Stimulated activated CD8-positive, alpha-beta memory T cell treated with anti-CD3 and anti-CD28 coated beads, Interleukin-15, amount 100 ng/mL, for 1 hour (primary cell): Measurements from ENCODE around the gene TGFBI.

ENCODE experiments used
- DNase-seq: peaks from one replicate; pipeline ENCODE4 v3.0.0-alpha.2; 2020; ENCODE audit warnings: low read depth

The TGFBI gene

DNA sequence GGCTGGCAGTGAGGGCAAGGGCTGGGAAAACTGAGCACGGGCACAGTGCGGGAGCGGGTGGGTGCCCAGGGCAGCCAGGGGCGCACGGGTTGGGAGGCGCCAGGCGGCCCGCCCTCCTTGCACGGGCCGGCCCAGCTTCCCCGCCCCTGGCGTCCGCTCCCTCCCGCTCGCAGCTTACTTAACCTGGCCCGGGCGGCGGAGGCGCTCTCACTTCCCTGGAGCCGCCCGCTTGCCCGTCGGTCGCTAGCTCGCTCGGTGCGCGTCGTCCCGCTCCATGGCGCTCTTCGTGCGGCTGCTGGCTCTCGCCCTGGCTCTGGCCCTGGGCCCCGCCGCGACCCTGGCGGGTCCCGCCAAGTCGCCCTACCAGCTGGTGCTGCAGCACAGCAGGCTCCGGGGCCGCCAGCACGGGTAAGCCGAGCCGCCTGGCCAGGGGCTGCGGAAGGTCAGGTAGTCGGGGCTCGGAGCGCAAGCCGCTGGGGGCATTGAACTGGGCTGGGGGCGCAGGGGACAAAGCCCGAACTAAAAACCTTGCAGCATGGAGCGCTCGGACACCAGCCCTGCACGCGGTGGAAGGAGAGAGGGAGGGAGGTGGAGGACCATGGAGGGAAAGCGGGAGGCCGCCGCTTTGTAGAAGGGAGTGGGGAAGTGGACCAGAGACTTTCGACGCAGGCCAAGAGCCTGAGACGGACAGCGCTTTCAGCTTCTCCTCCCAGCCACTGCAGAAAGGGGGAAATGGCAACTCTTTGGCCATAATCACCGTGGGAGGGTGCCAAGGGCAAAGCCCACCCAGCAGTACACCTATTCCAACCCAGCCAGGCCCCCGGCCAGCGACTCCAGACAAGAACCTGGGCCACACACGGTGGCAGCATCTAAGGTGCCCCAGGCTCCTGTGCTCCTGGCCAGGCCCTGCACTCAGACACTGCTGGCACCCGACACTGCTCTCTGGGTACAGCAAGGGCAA, at the start of gene TGFBI:
TSS of gene TGFBI (plus strand) at position 207 of the 961 bp plus-strand sequence. CDS start at position 275, 68 bp downstream.
- no peak for DNase-seq

DNA sequence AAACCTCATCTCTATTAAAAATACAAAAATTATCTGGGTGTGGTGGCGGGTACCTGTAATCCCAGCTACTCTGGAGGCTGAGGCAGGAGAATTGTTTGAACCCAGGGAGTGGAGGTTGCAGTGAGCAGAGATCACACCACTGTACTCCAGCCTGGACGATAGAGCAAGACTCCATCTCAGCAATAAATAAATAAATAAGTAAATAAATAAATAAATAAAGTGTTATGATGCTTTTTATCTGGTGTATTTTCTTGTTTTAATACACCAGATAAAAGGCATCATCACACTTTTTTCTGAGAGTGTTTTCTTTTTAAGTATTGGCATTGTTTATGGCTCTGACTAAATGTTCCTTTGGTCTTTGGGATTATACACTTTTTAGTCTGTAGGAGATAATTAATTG, 49.8 kb upstream of the TGFBI start:
- no peak for DNase-seq

DNA sequence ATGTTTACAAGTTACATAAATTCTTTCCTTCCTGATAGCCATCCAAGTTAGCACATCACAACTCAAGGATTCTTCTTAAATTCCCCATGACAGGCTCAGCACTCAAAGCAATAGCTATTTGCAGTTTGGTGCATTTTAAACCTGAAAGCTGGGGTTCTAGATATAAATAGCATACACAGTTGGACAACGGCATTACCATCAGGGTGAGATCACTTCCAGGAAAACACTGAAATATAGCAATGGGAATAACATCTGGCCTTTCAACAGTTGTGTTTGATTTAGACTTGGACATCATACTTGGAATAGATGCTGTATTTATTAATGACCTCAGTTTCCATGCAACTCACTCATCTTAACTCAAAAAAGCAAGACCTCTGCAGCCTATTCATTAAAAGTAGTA, 49.3 kb upstream of the TGFBI start:
- DNase-seq = no peak

DNA sequence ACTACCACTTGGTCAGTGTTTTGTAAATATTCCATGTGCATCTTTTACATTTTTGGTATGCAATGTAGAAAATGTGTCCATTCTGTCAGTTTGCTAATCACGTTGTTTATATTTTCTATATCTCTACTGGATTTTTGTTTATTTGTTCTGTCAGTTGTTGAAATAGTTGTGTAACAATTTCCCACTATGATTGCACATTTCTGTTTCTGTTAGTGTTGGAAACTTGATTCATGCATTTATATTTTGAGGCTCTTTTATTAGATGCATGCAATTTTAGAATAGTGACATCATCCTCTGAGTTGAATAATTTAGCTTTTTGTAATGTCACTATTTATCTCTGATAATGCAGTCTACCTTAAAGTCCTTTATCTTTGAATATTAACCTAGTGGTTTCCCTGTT, 48.2 kb upstream of the TGFBI start:
- no peak for DNase-seq

DNA sequence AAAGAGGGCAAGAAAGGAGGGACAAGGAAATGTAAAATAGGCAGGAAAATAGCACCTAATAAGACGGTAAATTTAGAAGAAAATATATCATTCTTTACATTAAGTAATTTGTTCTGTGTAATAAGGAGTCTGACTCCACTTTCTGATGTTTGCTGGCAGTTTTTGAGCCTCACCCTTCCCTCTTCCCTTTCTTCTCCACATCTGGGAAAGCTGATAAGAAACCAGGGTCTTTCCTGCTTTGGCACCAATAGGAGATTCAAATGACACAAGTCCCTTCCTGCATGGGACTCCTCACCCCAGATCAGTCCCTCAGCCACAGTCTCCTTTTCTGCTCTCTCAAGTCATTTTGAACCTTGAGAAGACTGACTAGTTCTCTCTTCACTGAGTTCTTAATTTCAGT, 42.8 kb upstream of the TGFBI start:
- no peak for DNase-seq

DNA sequence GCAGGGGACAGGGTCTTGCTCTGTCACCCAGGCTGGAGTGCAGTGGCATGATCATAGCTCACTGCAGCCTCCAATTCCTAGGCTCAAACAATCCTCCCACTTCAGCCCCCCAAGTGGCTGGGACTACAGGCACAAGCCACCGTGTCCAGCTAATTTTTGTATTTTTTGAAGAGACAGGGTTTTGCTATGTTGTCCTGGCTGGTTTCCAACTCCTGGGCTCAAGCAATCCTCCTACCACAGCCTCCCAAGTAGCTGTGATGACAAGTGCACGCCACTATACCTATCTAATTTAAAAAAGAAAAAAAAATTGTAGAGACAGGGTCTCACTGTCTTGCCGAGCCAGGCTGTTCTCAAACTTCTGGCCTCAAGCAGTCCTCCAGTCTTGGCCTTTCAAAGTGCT, 42.4 kb upstream of the TGFBI start:
- no peak for DNase-seq

DNA sequence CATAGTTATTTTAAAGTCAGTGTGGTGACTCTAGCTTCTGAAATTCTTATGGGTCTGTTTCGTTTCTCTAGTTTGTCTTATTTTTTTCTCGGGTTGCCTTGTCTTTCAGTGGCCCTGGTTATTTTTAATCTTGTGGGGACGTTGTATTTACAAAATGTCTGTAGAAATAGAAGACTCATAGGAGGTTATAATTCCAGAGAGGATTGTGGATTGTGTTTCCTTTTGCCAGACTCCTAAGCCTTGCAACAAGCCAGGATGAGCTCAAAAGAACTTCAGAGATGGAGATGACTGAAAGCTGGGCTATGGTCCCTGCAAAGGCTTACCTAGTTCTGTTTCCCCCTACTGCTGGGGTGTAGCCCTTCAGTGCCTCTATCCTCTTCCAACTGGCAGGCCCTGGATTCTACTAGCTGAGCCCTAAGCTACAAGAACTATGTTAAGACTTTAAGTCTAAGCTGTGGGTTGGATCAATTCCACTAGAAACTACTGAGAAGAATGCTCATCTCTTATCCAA, 41.8 kb upstream of the TGFBI start:
- no peak for DNase-seq

DNA sequence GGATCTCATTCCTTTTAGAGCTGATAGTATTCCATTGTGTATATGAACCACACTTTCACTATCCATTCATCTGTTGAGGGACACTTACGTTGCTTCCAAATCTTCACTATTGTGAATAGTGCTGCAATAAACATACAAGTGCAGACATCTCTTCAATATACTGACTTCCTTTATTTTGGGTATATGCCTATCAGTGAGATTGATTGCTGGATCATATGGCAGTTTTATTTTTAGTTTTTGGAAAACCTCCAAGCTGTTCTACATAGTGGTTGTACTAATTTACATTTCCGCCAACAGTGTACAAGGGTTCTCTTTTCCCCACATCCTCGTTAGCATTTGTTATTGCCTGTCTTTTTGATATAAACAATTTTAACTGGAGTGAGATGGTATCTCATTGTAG, 40.2 kb upstream of the TGFBI start:
- no peak for DNase-seq

DNA sequence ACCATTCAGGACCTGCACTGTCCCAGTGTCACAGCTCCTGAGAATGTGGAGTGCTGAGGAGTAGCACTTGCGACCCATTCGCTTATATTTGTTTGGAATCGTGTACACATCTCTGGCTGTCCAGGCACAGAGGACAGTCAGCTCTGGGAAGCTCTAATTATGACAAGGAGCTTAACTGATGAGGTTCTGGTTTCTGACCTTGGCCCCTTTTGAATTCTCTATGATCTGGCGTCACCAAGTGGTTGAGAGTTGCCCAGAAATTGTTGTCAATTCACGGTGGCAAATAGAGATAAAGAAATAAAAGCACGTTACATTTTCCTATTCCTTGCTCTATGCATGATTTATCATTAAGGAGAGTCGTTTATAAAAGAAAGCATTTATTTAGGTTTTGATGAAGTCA, 39.1 kb upstream of the TGFBI start:
- no peak for DNase-seq

DNA sequence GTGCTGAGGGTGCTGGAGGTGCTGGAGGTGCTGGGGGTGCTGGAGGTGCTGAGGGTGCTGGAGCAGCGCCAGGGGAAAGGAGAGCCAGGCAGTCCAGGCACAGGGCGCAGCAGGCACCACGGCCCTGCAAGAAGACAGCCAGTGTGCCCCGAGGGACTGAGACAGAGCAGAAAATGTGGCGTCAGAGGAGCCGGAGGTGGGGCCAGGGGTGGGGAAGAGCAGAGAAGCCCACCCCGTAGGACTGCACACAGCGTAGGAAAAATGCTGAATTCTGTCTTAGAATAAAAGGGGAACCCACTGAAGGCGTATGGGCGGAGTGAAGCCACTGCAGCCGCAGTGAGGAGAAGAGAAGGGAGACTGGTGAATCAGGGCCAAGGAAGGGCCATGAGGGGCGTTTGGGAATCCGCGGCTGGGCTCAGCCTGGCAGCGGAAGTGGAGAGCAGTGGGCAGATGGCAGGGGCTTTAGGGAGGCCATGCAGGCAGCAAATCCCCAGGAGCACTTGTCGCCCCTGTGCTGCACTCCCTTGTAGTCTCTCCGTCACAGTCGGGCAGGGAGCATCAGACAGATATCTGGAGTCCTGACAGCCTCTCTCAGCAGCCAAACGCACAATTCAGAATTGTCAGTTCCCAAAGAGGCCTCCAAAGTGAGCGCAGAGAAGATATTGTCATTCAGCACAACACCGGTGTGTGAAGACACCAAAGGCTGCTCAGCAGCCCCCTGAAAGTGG, 38.1 kb upstream of the TGFBI start:
- no peak for DNase-seq

DNA sequence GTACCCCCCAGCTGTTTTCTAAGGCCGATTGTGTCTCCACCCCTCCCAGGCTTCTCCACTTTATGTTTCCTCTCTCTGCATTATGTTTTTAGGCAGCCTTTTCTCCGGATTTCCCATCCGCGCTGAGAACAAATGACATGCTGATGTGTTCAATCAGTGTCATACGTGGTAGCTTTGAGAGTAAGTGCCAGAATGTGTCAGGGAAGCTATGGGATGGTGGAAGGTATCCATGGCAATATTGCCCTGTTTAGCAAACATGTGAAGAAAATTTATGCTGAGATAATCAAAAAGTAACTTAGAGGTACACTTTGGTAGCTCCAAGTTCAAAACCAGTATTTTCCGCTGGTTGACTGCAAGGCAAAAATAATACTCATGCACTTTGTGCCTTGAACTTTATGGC, 37.4 kb upstream of the TGFBI start:
- no peak for DNase-seq

DNA sequence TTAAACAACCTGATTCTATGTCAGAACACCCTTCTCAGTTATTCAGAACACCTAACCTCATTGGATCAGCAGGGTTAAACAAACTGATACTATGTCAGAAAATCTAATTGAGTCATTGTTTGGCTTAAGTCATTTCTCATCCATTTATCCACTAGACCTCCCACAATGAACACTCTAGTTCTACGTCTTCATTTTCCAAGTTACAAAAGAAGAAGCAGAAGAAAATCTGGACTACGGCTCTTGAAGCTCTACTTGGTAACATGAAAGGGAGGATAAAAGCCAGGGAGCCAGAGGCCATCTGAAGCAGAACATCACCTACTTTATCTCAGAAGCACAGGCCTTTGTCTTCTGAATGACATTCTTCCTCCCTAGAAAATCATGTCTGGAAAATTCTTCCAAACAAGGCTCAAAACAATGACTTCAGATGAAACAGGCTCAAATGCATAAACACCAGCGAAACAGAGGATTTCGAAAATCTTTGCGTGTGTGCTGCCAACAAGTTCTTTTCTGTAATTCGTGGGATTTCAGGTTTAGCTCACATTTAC, 35.4 kb upstream of the TGFBI start:
- DNase-seq = no peak

DNA sequence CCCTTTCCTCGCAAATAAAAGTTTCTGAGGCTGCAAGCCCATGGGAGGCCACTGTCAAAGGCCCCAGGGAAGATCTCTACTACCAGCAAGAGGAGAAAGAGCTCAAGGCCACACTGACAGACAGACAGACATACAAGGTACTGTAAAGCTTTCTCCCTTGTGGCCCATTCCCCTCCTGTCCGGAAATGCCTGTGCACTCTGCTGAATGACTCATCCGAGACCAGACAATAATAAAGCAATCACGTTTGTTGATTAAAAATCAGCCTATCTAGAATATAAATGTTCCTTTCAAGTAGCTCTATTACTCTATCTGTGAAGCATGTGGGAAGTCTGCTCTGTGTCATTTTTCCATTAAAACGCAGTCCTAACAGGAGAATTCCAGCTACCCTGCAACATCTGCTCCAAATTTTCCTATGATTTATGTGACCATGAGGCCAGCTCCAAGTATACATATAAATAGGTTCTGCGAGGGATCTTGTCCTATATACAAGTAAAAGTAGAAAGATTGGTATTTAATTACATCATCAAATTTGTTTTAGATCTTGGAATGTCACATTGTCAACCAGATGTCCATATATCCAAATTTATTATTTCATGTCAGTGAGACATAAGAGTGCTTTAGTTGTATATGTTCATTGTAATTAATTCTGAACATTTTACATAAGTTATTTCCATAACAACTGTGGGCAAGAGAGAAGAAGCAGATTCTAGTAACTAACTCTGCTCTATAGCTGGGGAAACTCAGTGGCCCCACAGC, 34.7 kb upstream of the TGFBI start:
- DNase-seq = no peak

DNA sequence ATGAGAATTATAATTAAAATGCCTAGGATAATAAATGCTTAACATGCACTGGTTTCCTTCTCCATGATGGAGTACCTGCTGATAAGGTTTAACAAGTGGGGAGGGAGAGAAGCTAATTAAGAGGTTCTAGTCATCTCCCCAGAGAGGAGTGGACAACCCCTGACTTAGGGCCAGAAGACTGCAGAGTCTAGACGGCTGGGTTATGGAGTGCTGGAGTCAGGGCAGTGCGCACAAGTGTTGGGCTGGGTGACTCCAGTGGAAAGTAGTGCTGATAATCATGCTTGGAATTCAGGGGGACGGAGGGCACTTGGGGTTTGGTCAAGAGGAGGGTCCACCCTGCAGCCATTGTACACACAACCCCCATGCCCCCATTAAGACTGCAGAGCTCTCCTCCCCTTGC, 32.8 kb upstream of the TGFBI start:
- DNase-seq = no peak

DNA sequence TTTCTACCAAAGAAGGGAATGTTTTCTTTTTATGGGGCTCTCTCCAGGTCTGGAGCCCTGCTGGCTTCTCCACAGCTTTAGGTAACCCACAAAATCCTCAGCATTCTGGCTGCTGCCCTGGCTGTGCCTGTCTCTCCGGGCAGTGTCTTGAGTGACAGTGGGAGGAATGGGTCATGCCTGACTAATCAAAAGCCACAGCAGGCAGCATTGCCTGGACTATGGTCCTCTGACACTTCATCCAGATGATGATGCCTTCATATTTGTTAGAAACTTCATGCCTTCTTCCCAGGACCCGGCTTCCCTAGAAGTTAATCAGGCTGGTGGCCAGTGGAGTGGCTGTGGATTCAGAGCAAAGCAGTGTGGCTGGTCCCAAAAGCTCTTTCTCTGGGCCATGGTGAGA, 32.2 kb upstream of the TGFBI start:
- no peak for DNase-seq

DNA sequence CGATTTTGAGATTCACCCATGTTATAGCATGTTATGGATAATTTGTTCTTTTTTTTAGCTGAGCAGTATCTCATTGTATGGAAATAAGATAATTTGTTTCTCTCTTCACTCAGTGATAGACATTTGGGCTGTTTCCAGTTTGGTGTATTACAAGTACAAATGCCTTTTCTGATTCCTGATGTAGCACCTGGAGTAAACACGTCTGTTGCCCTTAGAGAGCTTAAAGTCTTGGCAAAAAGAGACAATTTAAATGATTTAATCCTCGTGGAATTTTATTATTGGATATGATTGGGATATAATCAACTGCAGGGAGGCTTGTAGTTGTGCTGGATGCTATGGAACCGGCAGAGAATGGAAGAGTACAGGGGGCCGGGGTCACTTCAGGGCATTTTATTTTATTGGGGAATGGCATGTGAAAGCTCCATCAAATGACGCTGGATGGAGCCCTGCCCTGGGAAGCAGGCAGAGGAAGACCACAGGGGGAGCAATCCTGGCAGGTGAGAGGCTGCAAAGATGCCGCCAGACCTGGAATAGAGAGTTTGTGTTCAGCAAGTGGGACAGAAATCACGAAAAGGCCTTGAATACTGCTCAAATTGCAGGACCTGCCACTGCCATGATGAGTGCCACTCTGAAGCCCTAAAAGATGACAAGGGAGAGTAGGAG, 31.0 kb upstream of the TGFBI start:
- DNase-seq = no peak

DNA sequence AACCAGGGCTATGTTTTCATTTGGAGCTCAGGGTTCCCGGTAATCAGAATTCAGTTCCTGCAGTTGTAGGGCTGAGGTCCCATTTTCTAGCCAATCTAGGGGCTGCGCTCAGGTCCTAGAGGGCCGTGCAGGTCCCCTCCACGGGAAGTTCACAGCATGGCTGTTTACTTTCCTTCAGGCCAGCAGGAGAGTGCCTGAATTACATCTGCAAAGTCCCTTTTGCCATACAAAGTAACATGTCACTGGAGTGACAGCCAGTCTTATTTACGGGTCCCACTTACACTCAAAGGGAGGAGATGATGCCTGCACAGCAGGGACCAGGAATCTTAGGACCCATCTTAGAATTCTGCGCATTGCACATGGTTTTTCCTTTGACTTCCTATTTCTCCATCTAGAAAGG, 29.9 kb upstream of the TGFBI start:
- DNase-seq = no peak

DNA sequence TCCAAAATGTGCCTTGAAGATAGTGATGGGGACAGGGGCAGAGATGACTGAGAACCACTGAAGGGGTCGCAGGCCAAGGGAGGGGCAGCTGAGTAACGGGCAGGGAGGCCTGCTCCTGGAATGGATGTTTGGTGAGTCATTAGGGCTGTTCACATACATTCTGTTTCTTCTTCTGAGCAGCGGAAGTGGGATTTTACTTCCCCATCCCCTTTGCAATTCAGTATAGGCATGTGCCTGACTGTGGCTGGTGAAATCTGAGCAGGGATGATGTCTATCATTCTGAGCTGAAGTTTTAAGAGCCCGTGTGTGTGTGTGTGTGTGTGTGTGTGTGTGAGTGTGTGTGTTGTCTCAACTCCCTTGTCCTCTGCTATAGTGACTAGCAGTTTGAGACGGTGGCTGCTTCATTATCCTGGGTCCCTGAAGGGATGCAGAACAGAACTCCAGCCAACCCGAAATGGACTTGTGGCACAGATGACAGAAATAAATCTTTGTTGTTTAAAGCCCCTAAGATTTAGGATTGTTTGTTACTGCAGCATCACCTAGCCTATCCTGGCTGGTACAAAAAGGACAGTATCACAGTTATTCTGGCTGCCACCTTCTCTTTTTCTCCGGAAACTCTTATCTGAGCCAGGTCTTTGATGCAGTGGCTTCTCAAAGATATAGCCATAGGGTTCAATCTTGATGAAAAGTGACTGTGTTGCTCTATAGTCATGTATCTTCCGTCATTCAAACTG, 29.2 kb upstream of the TGFBI start:
- DNase-seq = no peak

DNA sequence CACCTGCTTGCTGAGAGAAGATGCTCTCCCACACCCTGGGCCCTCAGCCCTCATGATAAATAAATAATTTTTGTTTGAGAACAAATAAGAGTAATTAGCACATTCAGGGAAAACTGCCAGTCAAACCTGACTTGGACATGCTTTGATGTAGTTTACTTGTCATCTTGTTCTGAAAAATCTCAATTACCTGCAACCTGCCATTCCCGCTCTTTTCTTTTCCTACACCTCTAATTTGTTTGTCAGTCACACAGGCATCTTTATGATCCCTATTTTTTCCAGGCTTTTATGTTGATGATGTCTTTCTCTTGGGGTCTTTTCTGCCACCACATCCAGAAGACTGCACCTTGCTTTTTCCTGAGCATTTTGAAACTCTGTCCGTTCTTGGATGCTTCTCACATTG, 28.6 kb upstream of the TGFBI start:
- DNase-seq = no peak

DNA sequence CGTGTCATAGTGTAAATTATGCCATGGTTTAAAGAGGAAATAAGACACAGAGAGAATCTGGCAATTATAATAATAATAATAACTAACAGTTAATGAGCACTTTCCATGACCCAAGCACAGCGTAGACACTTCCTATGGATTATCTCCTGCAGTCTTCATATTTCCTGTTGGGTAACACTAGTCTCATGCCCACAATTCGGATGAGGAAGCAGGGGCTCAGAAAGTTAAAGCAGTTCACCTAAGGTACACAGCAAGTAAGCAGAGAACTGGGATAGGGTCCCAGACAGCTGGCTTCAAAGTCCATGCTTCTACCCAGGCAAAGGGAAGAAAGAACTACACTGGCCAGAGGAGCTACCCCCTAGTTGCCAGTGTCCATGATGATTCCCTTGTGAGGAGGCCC, 27.9 kb upstream of the TGFBI start:
- DNase-seq = no peak

DNA sequence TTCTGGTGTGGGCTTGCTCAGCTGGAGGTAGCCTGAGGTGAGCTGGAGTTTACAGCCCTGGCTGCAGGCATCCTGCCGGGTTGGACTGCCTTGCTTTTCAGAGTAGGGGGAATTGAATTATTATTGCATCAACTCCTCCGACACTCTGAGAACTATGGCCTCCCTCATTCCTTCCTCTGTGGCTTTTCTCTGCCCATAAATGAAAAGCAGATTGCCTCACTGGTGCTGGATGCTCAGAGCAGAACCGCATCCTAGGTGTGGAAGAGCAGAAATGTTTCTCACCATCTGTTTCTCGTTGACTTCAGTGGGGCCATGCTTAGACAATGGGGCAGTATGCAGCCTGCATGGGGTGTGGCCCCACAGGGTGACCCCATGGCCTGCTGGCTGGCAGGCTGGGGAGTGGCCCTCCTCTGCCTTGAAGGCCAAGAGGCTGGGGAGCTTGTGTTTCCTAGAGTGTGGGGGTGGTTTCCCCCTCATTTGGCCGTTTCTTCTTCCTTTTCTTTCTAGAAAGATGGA, 27.3 kb upstream of the TGFBI start:
- no peak for DNase-seq
